LNCAP (cell line): ENCODE results near the gene SHISA6.

Experiments
- TF ChIP-seq, protein P1 (sequence below): fragments of 450-650 bp; IDR thresholded peaks from 2 replicates; pipeline ENCODE4 v1.5.1; 2017; ENCODE audit warnings: mild to moderate bottlenecking

Gene SHISA6

DNA sequence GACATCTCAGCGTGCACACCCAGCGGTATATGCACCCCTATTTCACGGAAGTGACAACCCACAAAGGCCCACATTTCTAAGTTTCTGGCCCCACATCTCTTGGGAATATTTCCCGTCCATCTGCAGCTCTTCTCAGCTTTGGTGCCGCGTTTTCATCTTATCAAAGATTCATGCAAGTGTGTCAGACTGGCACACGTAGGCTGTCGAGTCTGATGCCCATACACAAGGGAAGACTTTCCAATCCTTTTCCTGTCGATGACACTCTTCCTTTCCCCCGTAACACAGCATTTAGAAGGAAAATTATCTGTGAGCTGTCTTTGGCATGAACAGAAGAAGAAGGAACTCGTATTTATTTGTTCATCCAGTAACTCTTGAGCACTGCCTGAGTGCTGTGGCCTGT is 83.0 kb downstream of the SHISA6 start:
- TF ChIP-seq, protein P1, sequence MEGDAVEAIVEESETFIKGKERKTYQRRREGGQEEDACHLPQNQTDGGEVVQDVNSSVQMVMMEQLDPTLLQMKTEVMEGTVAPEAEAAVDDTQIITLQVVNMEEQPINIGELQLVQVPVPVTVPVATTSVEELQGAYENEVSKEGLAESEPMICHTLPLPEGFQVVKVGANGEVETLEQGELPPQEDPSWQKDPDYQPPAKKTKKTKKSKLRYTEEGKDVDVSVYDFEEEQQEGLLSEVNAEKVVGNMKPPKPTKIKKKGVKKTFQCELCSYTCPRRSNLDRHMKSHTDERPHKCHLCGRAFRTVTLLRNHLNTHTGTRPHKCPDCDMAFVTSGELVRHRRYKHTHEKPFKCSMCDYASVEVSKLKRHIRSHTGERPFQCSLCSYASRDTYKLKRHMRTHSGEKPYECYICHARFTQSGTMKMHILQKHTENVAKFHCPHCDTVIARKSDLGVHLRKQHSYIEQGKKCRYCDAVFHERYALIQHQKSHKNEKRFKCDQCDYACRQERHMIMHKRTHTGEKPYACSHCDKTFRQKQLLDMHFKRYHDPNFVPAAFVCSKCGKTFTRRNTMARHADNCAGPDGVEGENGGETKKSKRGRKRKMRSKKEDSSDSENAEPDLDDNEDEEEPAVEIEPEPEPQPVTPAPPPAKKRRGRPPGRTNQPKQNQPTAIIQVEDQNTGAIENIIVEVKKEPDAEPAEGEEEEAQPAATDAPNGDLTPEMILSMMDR = no peak

DNA sequence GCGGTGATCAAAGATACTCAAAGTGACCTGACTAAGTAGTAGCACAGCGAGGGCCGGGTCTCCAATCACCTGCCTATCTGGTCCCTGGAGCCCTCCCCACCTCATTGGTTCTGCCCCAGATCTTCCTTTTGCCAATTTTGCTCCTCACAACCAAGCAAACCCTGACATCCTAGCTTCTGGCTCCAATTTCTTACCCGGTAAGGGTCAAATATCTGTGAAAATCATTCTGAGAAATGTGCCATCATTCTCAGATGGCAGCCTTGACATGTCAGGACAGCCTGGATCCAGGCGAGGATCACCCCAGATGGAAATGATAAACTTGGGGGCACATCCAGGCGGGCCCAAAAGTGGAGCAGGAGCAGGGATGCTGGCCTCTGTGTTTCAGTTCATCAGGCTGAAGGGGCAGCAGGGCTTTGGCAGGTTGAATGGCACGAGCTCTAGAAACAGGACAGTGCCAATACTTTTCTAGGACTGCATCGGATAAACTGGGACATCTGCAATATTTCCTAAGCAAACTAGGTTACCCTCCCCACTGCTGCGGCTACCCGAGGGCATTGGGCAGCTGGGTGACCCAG is 83.9 kb downstream of the SHISA6 start:
- TF ChIP-seq, protein P1 = no peak

DNA sequence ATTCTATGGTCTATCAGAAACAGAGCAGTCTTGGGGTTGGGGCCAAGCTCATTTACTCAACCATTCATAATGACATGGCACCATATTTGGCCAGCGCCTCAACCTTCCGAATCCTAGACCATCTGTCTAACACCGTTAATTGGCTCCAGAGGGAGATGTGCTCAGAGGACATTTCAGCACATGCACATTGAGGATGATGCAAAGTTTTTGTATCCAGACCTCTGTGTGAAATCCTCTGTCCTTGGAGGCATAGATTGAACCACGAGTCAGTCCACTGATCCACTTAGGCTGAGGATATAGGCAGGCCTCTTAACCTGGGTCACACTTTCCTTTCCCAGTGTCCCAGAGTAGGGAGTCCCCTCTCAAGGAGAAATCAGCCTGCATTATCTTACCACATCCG is 85.5 kb downstream of the SHISA6 start:
- TF ChIP-seq, protein P1 = no peak

DNA sequence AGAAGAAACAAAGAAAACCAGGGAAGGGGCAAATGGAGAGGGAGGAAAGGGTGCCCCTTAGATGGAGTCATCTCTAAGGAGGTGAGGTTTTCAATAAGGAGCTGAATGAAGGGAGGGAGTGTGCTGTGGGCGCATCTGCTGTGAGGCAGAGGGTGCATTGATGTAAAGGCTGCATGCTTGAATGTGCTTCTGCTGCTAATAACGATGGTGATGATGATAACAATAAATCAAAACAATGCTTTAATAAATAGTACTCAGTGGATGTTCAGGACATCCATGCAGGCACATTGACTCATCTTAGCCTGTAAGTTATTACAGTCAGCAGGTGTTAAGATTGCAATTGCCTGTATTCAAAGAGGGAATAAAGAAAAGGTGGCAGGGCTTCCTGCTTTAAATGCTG is 87.8 kb downstream of the SHISA6 start:
- TF ChIP-seq, protein P1 = no peak

DNA sequence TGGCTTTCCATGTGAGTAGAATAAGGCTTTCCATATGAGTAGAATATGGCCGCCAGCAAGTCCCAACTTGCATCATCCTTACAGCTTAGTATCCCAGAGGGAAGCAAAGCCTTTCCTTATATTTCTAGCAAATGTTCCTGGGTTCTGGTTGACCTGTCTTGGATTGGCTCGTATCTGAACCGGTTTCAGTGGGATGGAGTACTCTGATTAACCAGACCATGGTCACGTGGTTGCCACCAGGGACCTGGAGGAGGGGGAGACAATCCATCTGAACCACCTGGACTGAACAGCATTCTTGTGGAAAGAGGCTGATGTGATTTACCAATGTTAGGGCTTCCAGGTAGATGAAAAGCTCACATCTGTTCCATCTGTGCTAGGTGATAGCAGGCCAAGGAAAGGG is 89.0 kb downstream of the SHISA6 start:
- TF ChIP-seq, protein P1 = no peak

DNA sequence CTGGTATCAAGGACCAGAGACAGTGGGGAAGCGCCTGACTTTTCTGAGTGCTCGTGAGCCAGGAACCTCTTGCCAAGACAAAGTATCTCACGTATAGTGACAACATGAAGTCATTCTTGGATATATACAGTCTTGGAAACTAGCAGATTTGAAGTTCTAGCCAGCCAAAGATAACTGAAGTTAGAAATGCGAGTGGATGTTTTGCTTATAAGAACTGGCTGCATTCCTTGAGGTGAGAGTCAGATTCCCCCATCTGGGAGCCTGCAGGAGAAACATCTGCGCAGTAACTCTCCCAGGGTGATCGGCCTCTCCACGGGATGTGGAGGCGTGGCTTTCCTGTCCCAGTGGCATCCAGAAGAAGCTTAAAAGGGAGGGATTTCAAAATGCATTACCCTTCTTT is 89.8 kb downstream of the SHISA6 start:
- TF ChIP-seq, protein P1 = no peak

DNA sequence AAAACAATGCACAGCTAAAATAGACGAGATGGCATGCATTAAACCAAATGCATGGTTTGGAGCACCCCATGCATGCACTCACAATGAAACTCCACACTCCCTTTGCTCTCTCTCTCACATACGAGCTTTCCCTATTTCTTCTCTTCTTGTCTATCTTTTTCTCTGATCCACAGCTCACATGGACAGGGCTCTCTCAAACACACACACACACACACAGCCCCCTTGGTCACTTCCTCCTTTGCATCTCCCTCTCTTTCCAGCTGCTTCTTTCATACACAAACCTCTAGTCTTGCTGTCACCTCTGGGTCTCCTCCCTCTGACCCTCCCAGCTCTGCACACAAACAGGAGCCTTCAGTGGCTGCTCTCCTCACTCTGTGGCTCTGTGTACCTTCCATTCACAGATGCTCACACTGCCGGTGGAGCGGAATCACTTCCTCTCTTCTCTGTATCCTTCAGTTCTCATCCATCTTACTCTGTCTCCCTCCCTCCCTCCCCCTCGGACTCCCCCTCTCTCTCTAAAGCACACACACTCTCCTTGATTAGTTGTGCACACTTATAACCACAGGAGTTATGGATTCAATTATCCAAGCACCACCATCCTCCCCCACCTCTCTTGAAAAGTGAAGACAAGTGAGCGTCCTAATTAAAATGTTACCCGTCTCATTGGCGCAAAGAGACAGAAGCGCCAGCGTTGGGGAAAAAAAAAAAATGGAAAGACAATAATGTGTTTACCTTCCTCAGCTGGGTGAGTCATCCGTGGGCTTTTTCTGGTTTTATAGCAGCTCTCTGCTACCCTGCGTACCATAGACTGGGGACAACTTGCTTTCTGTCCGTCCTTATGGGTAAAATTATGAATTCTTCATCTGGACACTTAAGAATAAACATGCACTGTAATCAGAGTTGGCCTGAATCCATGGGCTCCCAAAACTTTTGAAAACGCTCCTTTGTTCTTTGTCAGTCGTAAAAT is 90.8 kb downstream of the SHISA6 start:
- TF ChIP-seq, protein P1 = no peak
